ENCODE results near the gene SYNJ2. TPM values are rescaled to one million over a fixed set of nuclear protein-coding genes. Genes with fewer than 3 reads are reported as not detected.

The SYNJ2 gene
- total and polyA plus RNA-seq, 2 of the 4 experiments (the other 2 are of a cell fraction): 40.8 to 45.2 TPM

GRCh38 chr6:158028876-158029275 is 47.2 kb downstream of the SYNJ2 start:
- Histone ChIP-seq H4K20me1 (ENCODE audit: insufficient read depth, low read length) (no peaks in the 10 kb centered on the region), H2AK5ac (ENCODE audit: low read depth, low read length) (0 out of 2 replicates have a peak overlapping the region, but pooled peaks have one; percentile 56), H2AK9ac (replicated peaks; ENCODE audit: low read depth, low read length, poor library complexity) (peak overlapping the region; percentile 83), H3K14ac (replicated peaks; ENCODE audit: low read depth, low read length) (0 out of 2 replicates have a peak overlapping the region, but pooled peaks have one; percentile 8), H3K4me1 (ENCODE audit: control insufficient read depth, insufficient read depth, low read length) (peaks cover 56% of the 10 kb centered on the region), H2BK15ac (ENCODE audit: low read depth, low read length) (peak overlapping the region; percentile 3; the same call in 1 of the 3 replicates), H3K9me1 (ENCODE audit: insufficient read depth, low read length) (peaks cover 36% of the 10 kb centered on the region), H3K56ac (ENCODE audit: extremely low read depth, insufficient read depth, low read length) (no peak overlapping the region), H3K79me1 (ENCODE audit: low read depth in 1 of 2, low read length in 2 of 2) (peaks cover 39 to 87% of the 10 kb centered on the region in 2 experiments), H3K9ac (ENCODE audit: low read depth, low read length) (no peak overlapping the region), H3K36me3 (ENCODE audit: control insufficient read depth, insufficient read depth, low read length) (peaks cover 15% of the 10 kb centered on the region), H4K5ac (ENCODE audit: low read depth, low read length) (no peak overlapping the region), H3K4ac (ENCODE audit: low read depth, low read length) (peak overlapping the region; percentile 98), H3K27me3 (ENCODE audit: control insufficient read depth, insufficient read depth, low read length) (no peaks in the 10 kb centered on the region), H3K18ac (ENCODE audit: low read depth, low read length) (no peak overlapping the region), H2BK20ac (ENCODE audit: low read depth, low read length) (peak overlapping the region; percentile 44; the same call in 1 of the 2 replicates), H4K8ac (ENCODE audit: low read depth in 2 of 2, low read length in 2 of 2) (no peak overlapping the region), H4K91ac (ENCODE audit: insufficient read depth, low read depth, low read length) (peak overlapping the region; percentile 5; the same call in 1 of the 2 replicates), H3K23ac (ENCODE audit: low read depth, low read length) (no peak overlapping the region), H2BK120ac (ENCODE audit: low read depth, low read length) (peak overlapping the region; percentile 97; the same call in 1 of the 2 replicates), H3K27ac (ENCODE audit: insufficient read depth, low read length) (no peak overlapping the region), H2BK5ac (ENCODE audit: low read depth, low read length, poor library complexity, severe bottlenecking) (no peak overlapping the region), H3K4me3 (ENCODE audit: insufficient read depth, low read depth, low read length) (no peak overlapping the region), H3K4me2 (ENCODE audit: low read depth, low read length) (no peak overlapping the region), H2AFZ (replicated peaks; ENCODE audit: low read length, poor library complexity) (peak overlapping the region; percentile 21), H3K9me3 (ENCODE audit: control insufficient read depth, insufficient read depth, low read length) (no peaks in the 10 kb centered on the region)
- no TSS peak for BruUV-seq (replicated peaks)
- dilution Hi-C loops (cut with HindIII; ENCODE audit: low sequenced_read_pairs, unreplicated experiment): no loop called here
- 100% methylated on average over 2 of the region's 8 CpGs; no CpG with 5 or more reads in 1 of the 2 experiments for WGBS, 2 experiments (ENCODE audit: extremely low coverage in 2 of 2, insufficient read length in 1 of 2)
- ChIA-PET POLR2A (ENCODE audit: unreplicated experiment) (no interaction called here), CTCF (no interaction called here)
- in situ Hi-C loops (cut with MboI; ENCODE audit: low sequenced_read_pairs): no loop called here
- no peak for TF ChIP-seq CHD1 (IDR thresholded peaks at IDR 0.05; ENCODE audit: low read depth, low read length)
- ATAC-seq (ENCODE audit: low read depth): no peak
- intact Hi-C loops (cut with micrococcal nuclease): no loop called here
- no peak for DNase-seq
